NCI-H510A treated with DMSO at 0.1 percent for 48 hours (cell line): Measurements from ENCODE around the gene CD247.
A peak's percentile ranks its signal among the peaks of the same experiment; 100 is the strongest.
"Not testable (repeated sequence)": the region's sequence is repeated elsewhere in the genome, so short reads cannot be mapped to it uniquely, and the experiment has no call there.

Experiments used
- DNase-seq: peaks from one replicate; lab custom pipeline; 2025; lab: John Stamatoyannopoulos, UW

Gene CD247

DNA sequence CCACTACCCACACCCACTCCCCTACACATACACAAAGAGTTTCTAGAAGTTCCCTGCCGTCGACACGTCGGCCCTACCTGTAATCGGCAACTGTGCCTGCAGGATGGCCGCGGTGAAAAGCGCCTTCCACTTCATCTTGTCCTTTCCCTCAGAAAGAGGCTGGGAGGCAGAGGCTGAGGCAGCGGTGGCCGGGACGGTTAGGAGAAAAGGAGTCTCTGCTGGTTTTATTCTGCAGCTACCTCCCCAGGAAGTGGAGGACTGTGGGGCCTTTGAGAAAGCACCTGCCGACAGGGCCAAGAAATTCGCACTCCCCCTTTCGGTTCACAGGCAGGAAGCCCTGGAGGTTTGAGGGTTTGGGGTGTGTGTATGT lies at the start of gene CD247:
TSS of gene CD247 (minus strand) at position 199 of the 370 bp plus-strand sequence. CDS start at position 135, 64 bp downstream.
- no peak for DNase-seq

DNA sequence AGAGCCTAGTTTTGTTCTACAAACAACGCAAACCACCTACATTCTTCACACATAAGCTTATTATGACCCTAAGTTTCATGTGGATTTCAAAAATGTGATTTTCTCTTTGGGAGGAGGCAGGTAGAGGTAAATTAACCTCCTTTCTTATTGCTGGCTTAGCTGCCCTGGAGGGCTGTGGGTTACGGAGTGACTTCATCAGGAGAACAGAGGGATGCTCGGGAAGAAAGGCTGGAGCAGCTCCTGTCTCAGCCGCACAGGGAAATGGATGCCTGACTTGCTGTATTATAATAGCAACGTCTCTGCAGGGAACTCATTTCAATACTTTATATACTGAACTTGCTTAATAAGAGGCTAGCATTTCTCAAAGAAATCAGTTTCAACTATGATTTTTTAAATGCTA lies 49.3 kb upstream of the CD247 start:
- no peak for DNase-seq

DNA sequence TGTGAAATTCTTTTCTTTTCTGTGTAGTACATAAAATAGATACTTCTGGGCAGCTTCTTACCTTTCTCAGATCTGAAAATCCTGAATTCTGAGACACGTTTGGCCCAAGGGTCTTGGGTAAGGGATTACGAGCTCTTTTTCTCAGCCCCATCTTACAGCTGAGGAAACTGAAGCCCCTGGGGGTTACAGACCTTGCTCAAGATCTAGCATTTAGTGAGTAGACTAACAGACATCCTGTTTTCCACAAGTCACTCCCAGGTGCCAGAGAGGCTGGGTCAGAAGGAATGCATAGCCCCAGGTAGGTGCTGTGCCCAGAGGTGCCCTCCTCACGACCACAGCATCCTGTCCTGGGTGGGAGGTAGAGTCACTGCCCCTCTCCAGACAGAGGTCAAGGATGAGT lies 48.4 kb upstream of the CD247 start:
- no peak for DNase-seq

DNA sequence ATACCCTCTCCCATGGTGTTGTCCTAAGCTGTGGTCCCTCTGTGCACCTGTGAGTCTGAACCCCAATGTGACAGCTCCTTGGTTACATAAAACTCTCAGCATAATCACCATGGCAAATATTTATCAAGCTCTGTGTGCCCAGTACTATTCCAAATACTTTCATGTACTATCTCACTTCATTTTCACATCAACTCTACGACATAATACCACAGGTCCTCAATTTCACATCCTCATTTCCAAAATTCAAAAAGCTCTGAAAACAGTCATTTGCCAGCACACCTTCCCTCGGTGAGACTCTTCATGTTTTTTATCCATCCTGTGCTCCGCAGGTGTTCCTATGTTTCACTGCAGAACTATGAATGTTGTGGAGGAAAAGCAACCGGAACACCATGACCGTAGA lies 47.6 kb upstream of the CD247 start:
- no peak for DNase-seq

DNA sequence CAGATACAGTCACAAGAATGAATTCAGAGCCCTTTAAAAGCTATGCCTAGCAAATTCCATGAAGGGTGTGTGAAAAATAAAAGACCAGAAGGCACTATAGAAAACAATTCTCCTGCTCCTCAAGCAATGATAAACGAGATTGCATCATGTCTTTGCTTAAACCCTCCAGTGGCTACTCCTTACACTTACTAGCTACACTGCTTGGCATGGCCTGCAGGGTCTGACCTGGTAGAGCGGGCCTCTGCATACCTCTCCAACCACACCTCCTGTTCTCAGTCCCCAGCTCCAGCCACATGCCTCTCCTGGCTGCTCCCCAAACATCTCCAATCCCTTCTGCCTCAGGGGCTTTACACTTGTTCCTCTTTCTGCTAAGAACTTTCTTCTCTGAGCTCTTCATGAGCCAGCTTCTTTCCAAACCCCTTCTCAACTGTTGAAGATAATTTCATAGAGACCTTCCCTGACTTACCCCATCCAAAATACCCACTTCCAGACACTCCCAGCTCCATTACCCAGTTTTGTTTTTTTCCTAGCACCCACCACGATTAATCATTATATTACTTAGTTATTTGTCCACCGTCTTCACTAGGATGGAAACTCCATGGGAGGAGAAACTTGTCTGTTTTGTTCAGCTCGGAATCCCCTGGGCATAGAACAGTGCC lies 46.4 kb upstream of the CD247 start:
- no peak for DNase-seq

DNA sequence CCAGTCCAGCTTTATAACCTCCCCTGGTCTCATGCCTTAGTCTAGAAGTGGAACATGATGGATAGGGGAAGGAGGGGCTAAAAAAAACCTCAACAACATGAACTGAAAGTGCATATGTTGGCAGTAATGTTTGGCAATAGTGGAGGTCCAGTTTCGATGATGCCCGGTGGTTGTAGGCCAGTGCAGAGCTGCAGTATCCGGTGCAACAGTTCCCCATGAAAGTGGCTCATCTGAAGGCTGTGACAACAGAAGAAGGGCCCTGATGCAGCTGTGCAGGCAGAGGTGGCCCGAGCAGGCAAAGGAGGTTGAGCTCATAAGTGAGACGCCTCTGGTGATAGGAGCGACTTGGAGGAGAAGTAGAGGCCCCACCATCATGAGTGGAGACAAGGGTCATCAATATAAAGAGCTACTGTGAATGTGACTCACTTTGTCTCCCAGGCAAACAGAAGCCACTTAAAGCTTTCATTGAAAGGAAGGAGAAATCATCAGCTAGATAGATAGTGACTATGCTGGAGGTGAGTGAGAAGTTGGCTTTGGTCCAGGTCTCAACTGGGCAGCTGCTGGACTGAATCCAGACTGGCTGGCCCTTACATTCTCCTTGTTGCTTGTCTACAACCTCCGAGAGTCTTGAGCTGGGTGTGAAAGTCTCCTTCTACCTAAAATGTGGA lies 45.4 kb upstream of the CD247 start:
- peak; percentile 63 for DNase-seq

DNA sequence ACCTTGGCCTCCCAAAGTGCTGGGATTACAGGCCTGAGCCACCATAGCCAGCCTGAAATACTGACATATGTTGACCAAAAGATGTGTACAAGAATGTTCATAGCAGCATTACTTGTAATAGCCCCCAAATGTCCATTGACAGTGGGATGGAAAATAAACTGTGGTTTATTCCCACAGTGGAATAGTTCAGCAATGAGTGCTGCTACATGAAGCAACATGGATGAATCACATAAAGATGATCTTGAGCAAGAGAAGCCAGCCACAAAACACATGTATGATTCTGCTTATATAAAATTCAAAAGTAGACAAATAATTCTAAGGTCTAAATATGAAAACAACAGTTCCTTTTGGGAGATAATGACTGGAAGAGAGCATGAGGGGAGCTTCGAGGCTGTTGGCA lies 44.4 kb upstream of the CD247 start:
- no peak for DNase-seq

DNA sequence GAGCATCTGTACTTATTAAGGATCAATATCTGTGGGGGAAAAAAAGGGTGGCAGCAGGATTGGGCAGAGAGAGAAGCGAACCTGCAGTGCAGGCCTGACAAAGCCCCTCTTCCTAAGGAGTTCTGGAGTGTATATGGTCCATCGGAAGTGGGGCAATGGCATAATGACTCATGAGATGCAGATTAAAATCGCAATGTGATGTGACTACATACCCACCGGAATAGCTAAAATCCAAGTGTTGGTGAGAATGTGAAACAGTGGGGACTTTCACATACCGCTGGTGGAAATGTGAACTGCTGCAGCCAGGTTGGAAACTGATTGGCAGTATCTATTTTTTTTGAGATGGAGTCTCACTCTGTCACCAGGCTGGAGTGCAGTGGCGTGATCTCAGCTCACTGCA lies 43.4 kb upstream of the CD247 start:
- no peak for DNase-seq

DNA sequence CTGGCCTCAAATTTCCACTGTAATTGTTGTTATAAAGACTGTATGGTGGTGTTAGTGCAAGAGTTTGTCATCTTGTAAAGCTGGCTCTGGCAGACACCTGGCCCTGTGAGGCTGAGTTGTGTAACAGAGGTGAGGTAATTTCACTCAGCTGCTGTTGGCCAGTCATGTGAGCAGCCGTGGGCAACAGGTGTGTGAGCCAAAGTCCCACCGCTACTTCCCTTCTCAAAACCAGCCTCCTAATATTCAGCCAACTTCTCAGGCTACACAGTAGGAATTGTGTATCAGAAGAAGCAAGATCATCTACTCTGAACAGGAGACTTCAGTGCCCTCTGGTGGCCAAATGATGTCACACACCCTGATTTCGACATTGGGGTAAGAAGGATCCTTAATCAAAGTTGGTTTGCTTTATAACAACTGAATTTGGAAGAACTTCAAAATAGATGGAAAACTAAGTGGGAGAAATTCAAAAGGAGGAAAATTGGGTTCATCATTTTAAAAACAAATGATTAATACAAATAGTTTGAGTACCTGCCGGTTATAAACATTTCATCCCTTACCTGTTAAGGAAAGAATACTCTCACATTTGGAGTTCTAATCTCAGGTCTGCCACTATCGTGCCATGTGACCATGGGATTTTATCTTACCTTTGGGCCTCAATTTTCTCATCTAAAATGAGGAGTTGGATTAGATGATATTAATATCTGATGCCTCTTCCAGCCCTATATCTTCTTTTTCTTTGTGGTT lies 37.8 kb upstream of the CD247 start:
- DNase-seq: peak; percentile 87

DNA sequence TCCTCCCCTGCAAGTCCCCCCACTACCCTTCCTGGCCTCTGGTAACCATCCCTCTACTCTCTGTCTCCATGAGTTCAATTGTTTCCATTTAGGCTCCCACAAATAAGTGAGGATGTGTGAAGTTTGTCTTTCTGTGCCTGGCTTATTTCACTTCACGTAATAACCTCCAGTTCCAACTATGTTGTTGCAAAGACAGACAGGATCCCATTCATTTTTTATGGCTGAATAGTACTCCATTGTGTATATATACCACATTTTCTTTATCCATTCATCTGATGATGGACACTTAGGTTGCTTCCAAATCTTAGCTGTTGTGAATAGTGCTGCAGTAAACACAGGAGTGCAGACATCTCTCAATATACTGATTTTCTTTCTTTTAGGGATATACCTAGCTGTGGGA lies 36.7 kb upstream of the CD247 start:
- not testable (repeated sequence) for DNase-seq

DNA sequence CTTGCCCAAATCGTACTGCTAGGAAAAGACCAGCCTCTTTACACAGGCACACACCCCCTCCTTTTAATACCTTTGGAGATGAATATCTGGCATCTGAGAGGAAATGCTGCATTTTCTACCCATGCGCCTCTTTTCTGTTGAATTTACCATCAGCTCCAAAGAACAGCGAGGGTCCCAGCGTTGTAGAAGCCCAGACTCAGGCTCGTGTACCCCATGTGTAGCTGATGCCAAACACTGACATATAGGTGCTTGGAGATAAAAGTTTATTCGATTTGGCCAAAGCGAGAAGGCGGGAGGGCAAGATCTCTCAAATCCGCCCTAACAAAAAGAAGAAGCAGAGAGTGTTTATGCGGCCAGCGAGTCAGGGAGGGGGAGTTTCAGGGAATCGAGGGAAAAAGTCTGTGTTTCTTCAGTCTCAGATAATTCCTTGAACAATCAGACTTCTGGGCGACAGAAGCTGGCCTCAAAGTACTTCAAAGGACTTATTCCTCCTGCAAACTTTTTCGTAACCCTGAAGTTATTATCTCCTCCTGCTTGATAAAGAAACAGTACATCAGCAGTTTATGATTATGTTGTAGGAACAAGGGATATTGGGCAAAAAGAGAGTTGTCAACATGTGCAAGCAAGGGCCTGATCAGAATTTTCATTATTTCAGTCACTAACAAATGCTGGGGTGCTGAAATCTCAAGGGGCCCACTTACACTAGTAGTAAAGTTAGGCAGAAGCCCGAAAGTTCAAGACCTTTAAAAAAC lies 35.9 kb upstream of the CD247 start:
- no peak for DNase-seq

DNA sequence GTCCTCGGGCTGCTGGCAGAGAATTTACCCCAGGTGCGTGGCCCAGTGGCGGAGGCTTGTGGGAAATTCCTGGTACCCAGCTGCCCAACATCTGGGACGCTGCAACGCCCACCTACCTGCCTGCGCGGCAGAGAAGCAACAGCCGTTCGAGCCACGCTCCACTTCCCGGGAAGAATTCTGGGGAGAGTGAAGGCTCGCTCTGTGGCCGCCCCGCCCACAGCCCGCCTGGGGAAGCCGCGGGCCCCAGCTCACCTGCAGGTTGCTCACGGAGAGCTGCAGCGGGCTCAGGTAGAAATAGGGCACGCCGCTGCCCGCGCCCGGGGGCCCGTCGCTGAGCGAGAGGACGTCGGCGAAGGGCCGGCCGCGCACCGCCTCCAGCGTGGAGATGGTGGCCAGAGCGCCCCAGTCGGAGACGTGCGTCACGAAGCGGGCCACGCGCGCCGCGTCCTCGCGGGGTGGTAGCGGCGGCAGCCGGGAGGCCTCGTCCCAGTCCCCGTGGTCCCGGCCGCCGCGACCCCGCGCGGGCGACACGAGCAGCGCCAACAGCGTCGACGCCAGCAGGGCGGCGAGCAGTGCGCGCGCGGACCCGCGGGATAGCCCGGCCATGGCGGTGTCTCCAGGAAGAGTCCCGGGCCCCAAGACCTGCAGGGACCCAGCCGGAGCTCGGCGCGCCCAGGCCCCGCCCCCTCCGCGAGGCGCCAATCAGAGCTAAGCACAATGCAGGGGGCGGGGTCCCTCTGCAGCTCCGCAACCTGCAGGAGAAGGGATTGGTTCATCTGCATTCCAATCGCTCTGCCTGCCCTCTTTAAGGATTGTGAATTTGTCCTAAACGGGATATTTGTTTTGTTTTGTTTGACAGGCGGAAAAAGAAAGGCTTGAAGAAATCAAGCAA lies 35.1 kb upstream of the CD247 start, which contains the start of gene CREG1:
TSS of gene CREG1 (minus strand) at position 627 of the 892 bp plus-strand sequence.
- peak; percentile 91 for DNase-seq

DNA sequence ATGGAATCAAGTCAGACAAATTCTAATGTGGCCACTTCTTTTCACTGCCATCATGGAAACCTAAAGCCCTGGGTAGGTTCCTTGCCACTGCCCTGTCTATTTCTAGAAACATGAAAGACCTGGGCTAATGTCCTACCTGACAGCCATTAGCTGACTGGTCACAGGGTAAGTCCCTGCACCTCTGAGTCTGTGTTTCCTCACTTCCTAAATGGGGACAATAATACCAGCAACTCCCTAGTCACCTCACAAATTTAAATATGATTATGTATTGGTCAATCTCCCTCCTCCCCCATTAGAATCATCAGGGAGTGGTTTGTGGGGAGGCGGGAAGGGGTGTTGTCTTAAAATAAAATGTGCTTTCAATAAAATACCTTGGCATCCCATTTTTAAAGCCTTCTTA lies 33.0 kb upstream of the CD247 start:
- DNase-seq: no peak

DNA sequence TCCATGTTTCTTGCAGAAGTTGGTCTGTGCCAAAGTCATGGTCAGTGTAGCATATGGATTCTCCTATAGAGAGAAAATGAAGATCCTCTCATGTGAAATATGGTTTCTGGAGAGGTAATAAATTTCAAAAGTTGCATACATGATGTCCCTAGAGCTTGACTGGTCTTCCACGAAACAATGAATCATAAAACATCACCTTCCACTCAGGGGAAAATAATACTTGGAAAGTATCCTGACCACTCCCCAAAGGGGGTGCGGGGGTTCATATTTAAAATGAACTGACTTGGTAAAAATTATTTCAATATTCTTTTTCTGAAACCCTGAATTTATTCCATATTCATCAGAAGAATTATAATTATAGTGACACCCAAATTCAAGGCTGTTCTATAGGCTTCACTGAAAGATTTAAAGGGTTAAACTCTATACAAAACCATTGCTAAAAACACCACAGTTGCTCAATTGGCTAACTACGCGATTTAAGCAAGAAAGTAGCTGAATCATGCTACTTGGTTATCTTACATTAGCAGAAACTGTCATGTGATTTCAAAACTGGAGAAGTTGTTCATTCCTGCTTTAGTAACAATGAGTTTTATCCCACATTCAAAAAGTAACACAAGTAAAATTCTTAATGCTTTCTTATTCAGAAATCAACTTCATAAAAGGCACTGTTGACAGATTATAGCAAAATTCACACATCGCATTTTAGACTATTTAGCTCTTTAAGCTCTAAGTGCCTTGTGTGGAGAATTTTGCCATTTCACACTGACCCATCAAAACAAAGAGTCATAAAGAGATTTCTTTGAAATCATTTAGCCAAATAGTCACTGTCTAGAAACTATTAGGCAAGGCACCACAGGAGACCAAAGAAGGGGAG lies 30.0 kb upstream of the CD247 start:
- DNase-seq: no peak

DNA sequence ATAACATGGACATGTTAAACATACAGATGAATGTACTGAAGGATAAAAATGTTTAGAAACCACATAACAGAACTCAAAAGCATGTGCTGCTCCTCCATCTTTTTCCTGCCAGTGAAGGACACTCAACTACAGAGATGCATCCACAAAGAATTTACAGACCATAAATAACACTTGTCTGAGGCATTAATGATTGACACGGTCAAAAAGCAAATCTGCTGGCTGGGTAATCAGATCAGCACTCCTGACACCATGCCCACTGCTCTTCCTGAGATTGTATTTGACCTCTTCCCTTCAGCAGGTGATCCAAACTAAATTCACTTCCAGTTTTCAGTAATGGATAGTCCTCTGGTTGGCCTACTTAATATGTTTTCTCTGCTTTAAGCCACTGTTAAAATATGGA lies 28.6 kb upstream of the CD247 start:
- no peak for DNase-seq

DNA sequence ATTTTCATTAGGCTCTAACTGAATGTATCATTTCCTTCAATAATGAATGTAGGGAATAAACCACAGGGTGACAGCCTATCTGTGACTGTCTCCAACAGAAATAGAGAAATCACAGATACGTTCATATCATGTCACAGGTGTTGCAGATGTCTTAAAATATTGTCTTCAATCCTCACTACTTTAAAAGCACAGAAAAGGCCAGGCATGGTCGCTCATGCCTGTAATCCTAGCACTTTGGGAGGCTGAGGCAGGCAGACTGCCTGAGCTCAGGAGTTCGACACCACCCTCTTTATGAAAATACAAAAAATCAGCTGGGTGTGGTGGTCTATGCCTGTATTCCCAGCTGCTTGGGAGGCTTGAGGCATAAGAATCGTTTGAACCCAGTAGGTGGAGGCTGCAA lies 27.0 kb upstream of the CD247 start:
- no peak for DNase-seq

DNA sequence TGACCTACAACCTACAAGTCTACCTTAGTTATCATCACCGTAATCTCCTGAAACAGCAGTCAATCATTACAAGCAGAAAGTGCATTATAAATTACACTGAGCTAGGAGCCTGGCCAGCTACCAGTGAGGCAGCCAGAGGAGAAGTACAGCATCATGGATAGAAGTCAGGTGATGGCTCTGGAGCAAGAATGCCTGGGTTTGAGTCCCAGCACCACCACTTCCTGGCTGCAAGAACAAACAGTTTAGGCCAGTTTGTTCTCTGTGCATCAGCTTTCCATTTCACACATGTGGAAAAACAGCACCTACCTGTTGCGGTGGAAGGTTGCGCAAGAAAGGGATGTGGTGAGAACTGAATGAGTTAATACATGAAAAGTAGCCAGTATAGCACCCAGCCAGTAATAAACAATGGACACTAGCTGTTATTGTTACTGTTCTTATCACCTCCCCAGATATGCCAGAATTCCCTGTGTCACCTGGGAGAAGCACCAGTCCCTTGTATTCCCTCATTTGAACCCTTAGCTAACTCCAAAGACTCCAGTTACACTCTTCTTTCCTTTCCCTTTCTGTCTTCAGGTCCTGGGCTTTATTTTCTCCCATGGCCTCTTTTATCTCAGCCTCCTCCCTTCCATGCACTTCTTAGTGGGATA lies 26.2 kb upstream of the CD247 start:
- no peak for DNase-seq

DNA sequence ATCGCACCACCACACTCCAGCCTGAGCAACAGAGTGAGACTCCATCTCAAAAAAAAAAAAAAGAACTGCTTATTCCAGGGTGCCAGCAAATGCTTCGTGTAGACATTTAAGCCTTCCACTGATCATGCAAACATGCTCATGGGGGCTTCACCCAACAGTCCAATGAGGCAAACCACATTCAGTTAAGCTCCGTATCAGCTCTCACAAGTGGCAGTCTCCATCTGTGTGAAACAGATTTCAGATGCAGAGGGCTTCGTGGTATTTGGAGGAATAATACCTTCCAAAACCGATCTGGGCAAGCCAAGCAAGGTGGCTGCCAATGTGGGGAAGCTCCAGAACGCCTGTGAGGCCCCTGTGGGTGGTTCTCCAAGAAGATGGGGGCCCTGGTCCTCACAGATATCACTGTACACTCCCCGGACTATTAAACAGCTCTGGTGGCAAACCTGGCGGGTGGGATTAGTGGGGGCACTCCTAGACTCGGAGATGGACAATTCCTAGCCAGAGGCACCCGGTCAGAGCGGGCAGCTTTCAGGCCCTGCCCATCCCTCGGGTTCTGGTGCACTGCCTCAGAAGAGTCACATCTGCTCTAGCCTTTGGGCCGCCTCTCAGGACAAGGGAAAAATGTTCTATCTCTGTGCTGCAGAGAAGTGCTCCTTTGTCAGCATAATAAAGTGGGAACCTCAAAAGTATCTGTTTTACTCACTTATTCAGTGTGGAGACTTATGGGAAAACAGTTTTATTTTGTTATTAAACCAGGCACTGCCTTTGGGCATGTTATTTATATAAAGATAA lies 25.1 kb upstream of the CD247 start:
- no peak for DNase-seq
